GM21423 (cell line): Measurements from ENCODE around the gene DDX17.
"Not testable (repeated sequence)": the region's sequence is repeated elsewhere in the genome, so short reads cannot be mapped to it uniquely, and the experiment has no call there.

ENCODE experiments used
- ATAC-seq: cut with Tn5 transposase; IDR thresholded peaks from one replicate; pipeline ENCODE4 v1.9.1; 2021; ENCODE audit warnings: mild to moderate bottlenecking, moderate library complexity; ENCODE audit not compliant: unreplicated experiment

Gene DDX17

GRCh38 chr22:38494498-38494897 is 11.6 kb downstream of the DDX17 start:
- no peak for ATAC-seq

GRCh38 chr22:38491707-38492348 is 14.3 kb downstream of the DDX17 start:
- ATAC-seq, result no peak

- ATAC-seq, result no peak
Observed at GRCh38 chr22:38490915-38491314, 15.2 kb downstream of the DDX17 start.

- no peak for ATAC-seq
Observed at GRCh38 chr22:38490475-38490874, 15.6 kb downstream of the DDX17 start.

GRCh38 chr22:38489561-38490145 is 16.5 kb downstream of the DDX17 start:
- ATAC-seq, result no peak

GRCh38 chr22:38489142-38489541 is 17.0 kb downstream of the DDX17 start:
- ATAC-seq, result no peak

- no peak for ATAC-seq
Observed at GRCh38 chr22:38487946-38488345, 18.2 kb downstream of the DDX17 start.

GRCh38 chr22:38485783-38486182 is 20.3 kb downstream of the DDX17 start:
- no peak for ATAC-seq

GRCh38 chr22:38484244-38484643 is 21.9 kb downstream of the DDX17 start:
- no peak for ATAC-seq

- no peak for ATAC-seq
Observed at GRCh38 chr22:38482662-38483308, 23.3 kb downstream of the DDX17 start.

- ATAC-seq, result no peak
Observed at GRCh38 chr22:38481871-38482332, 24.2 kb downstream of the DDX17 start.

- no peak for ATAC-seq
Observed at GRCh38 chr22:38481162-38481870, 24.8 kb downstream of the DDX17 start.

GRCh38 chr22:38479096-38479837 is 26.8 kb downstream of the DDX17 start:
- no peak for ATAC-seq

GRCh38 chr22:38477585-38477984 is 28.5 kb downstream of the DDX17 start:
- ATAC-seq, result no peak

- ATAC-seq, result no peak
Observed at GRCh38 chr22:38474003-38474607, 32.0 kb downstream of the DDX17 start.

- ATAC-seq, result no peak
Observed at GRCh38 chr22:38471237-38471636, 34.9 kb downstream of the DDX17 start.

GRCh38 chr22:38470179-38470578 is 35.9 kb downstream of the DDX17 start:
- not testable (repeated sequence) for ATAC-seq

- no peak for ATAC-seq
Observed at GRCh38 chr22:38469306-38469781, 36.8 kb downstream of the DDX17 start.

- ATAC-seq, result no peak
Observed at GRCh38 chr22:38468443-38469305, 37.4 kb downstream of the DDX17 start.
